PC-9 (cell line): ENCODE data around the gene PHLPP1.

ENCODE experiments used
- EZH2 ChIP-seq: fragments of 200-600 bp; sonication (generic); IDR thresholded peaks from 2 replicates; pipeline ENCODE4 v1.8.0; 2017; ENCODE audit warnings: antibody characterized with exemption, low read depth
- TF ChIP-seq, protein P1 (sequence below): fragments of 200-600 bp; sonication (generic); conservative IDR thresholded peaks from 2 replicates; pipeline ENCODE4 v1.6.1; 2017; ENCODE audit warnings: mixed run types, antibody characterized with exemption, mild to moderate bottlenecking, moderate library complexity

GRCh38 chr18:62741584-62741983, 26.2 kb downstream of the PHLPP1 start:
- TF ChIP-seq, protein P1, sequence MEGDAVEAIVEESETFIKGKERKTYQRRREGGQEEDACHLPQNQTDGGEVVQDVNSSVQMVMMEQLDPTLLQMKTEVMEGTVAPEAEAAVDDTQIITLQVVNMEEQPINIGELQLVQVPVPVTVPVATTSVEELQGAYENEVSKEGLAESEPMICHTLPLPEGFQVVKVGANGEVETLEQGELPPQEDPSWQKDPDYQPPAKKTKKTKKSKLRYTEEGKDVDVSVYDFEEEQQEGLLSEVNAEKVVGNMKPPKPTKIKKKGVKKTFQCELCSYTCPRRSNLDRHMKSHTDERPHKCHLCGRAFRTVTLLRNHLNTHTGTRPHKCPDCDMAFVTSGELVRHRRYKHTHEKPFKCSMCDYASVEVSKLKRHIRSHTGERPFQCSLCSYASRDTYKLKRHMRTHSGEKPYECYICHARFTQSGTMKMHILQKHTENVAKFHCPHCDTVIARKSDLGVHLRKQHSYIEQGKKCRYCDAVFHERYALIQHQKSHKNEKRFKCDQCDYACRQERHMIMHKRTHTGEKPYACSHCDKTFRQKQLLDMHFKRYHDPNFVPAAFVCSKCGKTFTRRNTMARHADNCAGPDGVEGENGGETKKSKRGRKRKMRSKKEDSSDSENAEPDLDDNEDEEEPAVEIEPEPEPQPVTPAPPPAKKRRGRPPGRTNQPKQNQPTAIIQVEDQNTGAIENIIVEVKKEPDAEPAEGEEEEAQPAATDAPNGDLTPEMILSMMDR: no peak
- TF ChIP-seq EZH2: no peak
